ENCODE data around the gene MAMLD1.

The MAMLD1 gene

GRCh38 chrX:150464001-150464400 lies 100.9 kb downstream of the MAMLD1 start:
- no peaks in the 10 kb centered on the region for H3K4me1 ChIP-seq (ENCODE audit: insufficient read depth, low read length, severe bottlenecking)
- no peak overlapping the region for H2AFZ ChIP-seq (ENCODE audit: low read length)
- TF ChIP-seq CTCF (IDR thresholded peaks at IDR 0.05; ENCODE audit: low read length): no peak
- TF ChIP-seq EZH2 (IDR thresholded peaks at IDR 0.05; ENCODE audit: borderline replicate concordance, low read length): no peak

GRCh38 chrX:150465326-150465725 lies 102.2 kb downstream of the MAMLD1 start:
- no peak for TF ChIP-seq CTCF (IDR thresholded peaks at IDR 0.05; ENCODE audit: low read length)
- TF ChIP-seq EZH2 (IDR thresholded peaks at IDR 0.05; ENCODE audit: borderline replicate concordance, low read length): no peak
- Histone ChIP-seq H3K36me3 (ENCODE audit: insufficient read depth, low read length) (no peaks in the 10 kb centered on the region), H3K27me3 (ENCODE audit: insufficient read depth, low read length) (no peaks in the 10 kb centered on the region), H3K4me3 (ENCODE audit: low read depth, low read length, poor library complexity, severe bottlenecking) (no peak overlapping the region), H3K27ac (ENCODE audit: low read depth, low read length, poor library complexity, severe bottlenecking) (no peak overlapping the region), H3K9me2 (ENCODE audit: low read depth, low read length) (no peaks in the 10 kb centered on the region), H3K9ac (ENCODE audit: low read length) (no peak overlapping the region), H3K4me2 (ENCODE audit: low read length) (no peak overlapping the region), H3K79me2 (ENCODE audit: insufficient read depth, low read length) (no peaks in the 10 kb centered on the region), H2AFZ (ENCODE audit: low read length) (no peak overlapping the region), H3F3A (ENCODE audit: insufficient read depth, low read length) (no peaks in the 10 kb centered on the region), H3K9me3 (ENCODE audit: low read length) (no peaks in the 10 kb centered on the region), H4K20me1 (ENCODE audit: insufficient read depth, low read length) (no peaks in the 10 kb centered on the region), H3K4me1 (ENCODE audit: insufficient read depth, low read length, severe bottlenecking) (no peaks in the 10 kb centered on the region)

More at GRCh38 chrX:150464001-150464400, 100.9 kb downstream of the MAMLD1 start:
- Histone ChIP-seq H4K20me1 (ENCODE audit: insufficient read depth, low read length) (no peaks in the 10 kb centered on the region), H3K9ac (ENCODE audit: low read length) (no peak overlapping the region), H3K27ac (ENCODE audit: low read depth, low read length, poor library complexity, severe bottlenecking) (no peak overlapping the region), H3F3A (ENCODE audit: insufficient read depth, low read length) (no peaks in the 10 kb centered on the region), H3K4me2 (ENCODE audit: low read length) (no peak overlapping the region), H3K9me2 (ENCODE audit: low read depth, low read length) (no peaks in the 10 kb centered on the region), H3K9me3 (ENCODE audit: low read length) (no peaks in the 10 kb centered on the region), H3K79me2 (ENCODE audit: insufficient read depth, low read length) (no peaks in the 10 kb centered on the region), H3K36me3 (ENCODE audit: insufficient read depth, low read length) (no peaks in the 10 kb centered on the region), H3K4me3 (ENCODE audit: low read depth, low read length, poor library complexity, severe bottlenecking) (no peak overlapping the region), H3K27me3 (ENCODE audit: insufficient read depth, low read length) (no peaks in the 10 kb centered on the region)

GRCh38 chrX:150465881-150466775 lies 103.0 kb downstream of the MAMLD1 start:
- no peak overlapping the region for H3K27ac ChIP-seq (ENCODE audit: low read depth, low read length, poor library complexity, severe bottlenecking)
- no peaks in the 10 kb centered on the region for H3K4me1 ChIP-seq (ENCODE audit: insufficient read depth, low read length, severe bottlenecking)
- no peak overlapping the region for H3K4me3 ChIP-seq (ENCODE audit: low read depth, low read length, poor library complexity, severe bottlenecking)
- TF ChIP-seq CTCF (IDR thresholded peaks at IDR 0.05; ENCODE audit: low read length) (no peak), EZH2 (IDR thresholded peaks at IDR 0.05; ENCODE audit: borderline replicate concordance, low read length) (no peak)
- H3K27me3 ChIP-seq (ENCODE audit: insufficient read depth, low read length): no peaks in the 10 kb centered on the region
- H3K36me3 ChIP-seq (ENCODE audit: insufficient read depth, low read length): no peaks in the 10 kb centered on the region
- no peaks in the 10 kb centered on the region for H4K20me1 ChIP-seq (ENCODE audit: insufficient read depth, low read length)
- no peaks in the 10 kb centered on the region for H3K9me3 ChIP-seq (ENCODE audit: low read length)
- H3K9me2 ChIP-seq (ENCODE audit: low read depth, low read length): no peaks in the 10 kb centered on the region
- H3F3A ChIP-seq (ENCODE audit: insufficient read depth, low read length): no peaks in the 10 kb centered on the region
- no peak overlapping the region for H3K4me2 ChIP-seq (ENCODE audit: low read length)
- no peak overlapping the region for H3K9ac ChIP-seq (ENCODE audit: low read length)
- H2AFZ ChIP-seq (ENCODE audit: low read length): no peak overlapping the region
- no peaks in the 10 kb centered on the region for H3K79me2 ChIP-seq (ENCODE audit: insufficient read depth, low read length)

Measured in OCI-LY1 (cell line).